OCI-LY3 (cell line): ENCODE data around the gene MIAT.

ENCODE experiments used
- H2AFZ ChIP-seq: fragments of 200-600, 300-600 bp; shearing (Covaris generic); 2 replicates; pipeline ENCODE4 v1.6.0; 2014; ENCODE audit warnings: antibody characterized with exemption, low read depth, low read length
- H3K27ac ChIP-seq: fragments of 200-600, 300-600 bp; sonication (generic); 2 replicates; pipeline ENCODE4 v1.5.1; 2014; ENCODE audit warnings: mild to moderate bottlenecking, low read length, moderate library complexity, mixed read lengths
- H3K27me3 ChIP-seq: fragments of 200-600, 300-600 bp; sonication (generic); 2 replicates; pipeline ENCODE4 v1.6.1; 2014; ENCODE audit warnings: low read depth, low read length, mixed read lengths
- H3K36me3 ChIP-seq: fragments of 200-600, 300-600 bp; sonication (generic); replicated peaks from 2 replicates; pipeline ENCODE3; 2014; ENCODE audit warnings: low read depth, low read length, mixed read lengths
- H3K4me1 ChIP-seq: fragments of 300-600, 200-600 bp; sonication (generic); 2 replicates; pipeline ENCODE4 v1.6.1; 2014; ENCODE audit warnings: low read length, mixed read lengths
- H3K4me2 ChIP-seq: fragments of 200-600, 300-600 bp; sonication (generic); 2 replicates; pipeline ENCODE4 v1.6.1; 2014; ENCODE audit warnings: low read length, mixed read lengths
- H3K4me3 ChIP-seq: fragments of 300-600, 200-600 bp; sonication (generic); 2 replicates; pipeline ENCODE4 v1.5.1; 2014; ENCODE audit warnings: antibody characterized with exemption, mild to moderate bottlenecking, low read length, moderate library complexity
- H3K79me2 ChIP-seq: fragments of 300-600, 200-600 bp; shearing (Covaris generic); 2 replicates; pipeline ENCODE4 v1.6.1; 2014; ENCODE audit warnings: mild to moderate bottlenecking, low read length, mixed read lengths
- H3K9ac ChIP-seq: fragments of 300-600, 200-600 bp; shearing (Covaris generic); 2 replicates; pipeline ENCODE4 v1.6.0; 2014; ENCODE audit warnings: mild to moderate bottlenecking, low read length, moderate library complexity
- H3K9me3 ChIP-seq: fragments of 200-600, 300-600 bp; shearing (Covaris generic); 2 replicates; pipeline ENCODE4 v1.6.1; 2014; ENCODE audit warnings: low read length, mixed read lengths; ENCODE audit not compliant: insufficient read depth
- H4K20me1 ChIP-seq: fragments of 200-600, 300-600 bp; sonication (generic); 2 replicates; pipeline ENCODE4 v1.6.1; 2016; ENCODE audit warnings: low read length, mixed read lengths; ENCODE audit not compliant: insufficient read depth
- EZH2phosphoT487 ChIP-seq: fragments of 200-600 bp; shearing (Covaris generic); IDR thresholded peaks from 2 replicates; pipeline ENCODE4 v1.6.1; 2018; ENCODE audit warnings: antibody characterized with exemption, mixed run types, low read depth
- TF ChIP-seq, protein P1 (sequence below): fragments of 200-600, 300-600 bp; sonication (generic); IDR thresholded peaks from 2 replicates; pipeline ENCODE4 v1.5.1; 2014; ENCODE audit warnings: antibody characterized with exemption, low read length, low read depth

The MIAT gene

DNA sequence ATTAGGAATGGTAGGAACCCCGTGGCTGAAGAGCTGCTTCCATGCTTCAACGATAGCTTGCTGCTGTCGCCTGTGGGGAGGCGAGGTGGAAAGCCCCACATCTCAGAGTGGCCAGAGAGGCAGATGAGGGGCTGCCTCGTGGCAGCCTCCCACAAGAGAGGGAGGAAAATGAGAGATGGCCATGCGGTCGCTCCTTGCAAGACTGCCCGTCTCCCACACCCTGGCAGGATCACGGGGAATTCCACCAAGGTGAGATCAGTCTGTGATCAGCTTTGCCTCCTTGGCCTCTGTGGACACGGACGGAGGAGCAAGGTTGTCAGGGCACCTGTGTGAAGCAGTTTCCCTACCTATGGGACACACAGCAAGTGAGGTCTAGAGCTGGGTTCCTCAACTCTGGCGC is 32.6 kb upstream of the MIAT start:
- no peaks in the 10 kb centered on the region for H3K9me3 ChIP-seq
- no peak overlapping the region for H3K9ac ChIP-seq
- H3K36me3 ChIP-seq: no peaks in the 10 kb centered on the region
- no peaks in the 10 kb centered on the region for H3K79me2 ChIP-seq
- no peaks in the 10 kb centered on the region for H3K4me1 ChIP-seq
- TF ChIP-seq, protein P1, sequence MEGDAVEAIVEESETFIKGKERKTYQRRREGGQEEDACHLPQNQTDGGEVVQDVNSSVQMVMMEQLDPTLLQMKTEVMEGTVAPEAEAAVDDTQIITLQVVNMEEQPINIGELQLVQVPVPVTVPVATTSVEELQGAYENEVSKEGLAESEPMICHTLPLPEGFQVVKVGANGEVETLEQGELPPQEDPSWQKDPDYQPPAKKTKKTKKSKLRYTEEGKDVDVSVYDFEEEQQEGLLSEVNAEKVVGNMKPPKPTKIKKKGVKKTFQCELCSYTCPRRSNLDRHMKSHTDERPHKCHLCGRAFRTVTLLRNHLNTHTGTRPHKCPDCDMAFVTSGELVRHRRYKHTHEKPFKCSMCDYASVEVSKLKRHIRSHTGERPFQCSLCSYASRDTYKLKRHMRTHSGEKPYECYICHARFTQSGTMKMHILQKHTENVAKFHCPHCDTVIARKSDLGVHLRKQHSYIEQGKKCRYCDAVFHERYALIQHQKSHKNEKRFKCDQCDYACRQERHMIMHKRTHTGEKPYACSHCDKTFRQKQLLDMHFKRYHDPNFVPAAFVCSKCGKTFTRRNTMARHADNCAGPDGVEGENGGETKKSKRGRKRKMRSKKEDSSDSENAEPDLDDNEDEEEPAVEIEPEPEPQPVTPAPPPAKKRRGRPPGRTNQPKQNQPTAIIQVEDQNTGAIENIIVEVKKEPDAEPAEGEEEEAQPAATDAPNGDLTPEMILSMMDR: no peak
- no peak for TF ChIP-seq EZH2phosphoT487
- H2AFZ ChIP-seq: no peak overlapping the region
- no peak overlapping the region for H3K4me2 ChIP-seq
- 0 out of 2 replicates have a peak, but pooled peaks cover 6% of the 10 kb centered on the region for H3K27me3 ChIP-seq
- no peaks in the 10 kb centered on the region for H4K20me1 ChIP-seq
- H3K4me3 ChIP-seq: no peak overlapping the region
- no peak overlapping the region for H3K27ac ChIP-seq

- Histone ChIP-seq H3K4me2 (no peak overlapping the region), H3K27ac (no peak overlapping the region), H3K9me3 (no peaks in the 10 kb centered on the region), H3K4me1 (no peaks in the 10 kb centered on the region), H3K4me3 (no peak overlapping the region), H3K36me3 (no peaks in the 10 kb centered on the region), H3K9ac (no peak overlapping the region), H3K79me2 (no peaks in the 10 kb centered on the region), H4K20me1 (no peaks in the 10 kb centered on the region), H3K27me3 (peaks cover 12% of the 10 kb centered on the region), H2AFZ (no peak overlapping the region)
- no peak for TF ChIP-seq EZH2phosphoT487
- TF ChIP-seq, protein P1: no peak
These were observed 27.2 kb upstream of the MIAT start for GRCh38 chr22:26629988-26630761.

- TF ChIP-seq EZH2phosphoT487: no peak
- TF ChIP-seq, protein P1: no peak
- H3K27ac ChIP-seq: no peak overlapping the region
- H3K4me3 ChIP-seq: no peak overlapping the region
- H3K36me3 ChIP-seq: no peaks in the 10 kb centered on the region
- H3K79me2 ChIP-seq: no peaks in the 10 kb centered on the region
- H3K4me1 ChIP-seq: no peaks in the 10 kb centered on the region
- peaks cover 12% of the 10 kb centered on the region for H3K27me3 ChIP-seq
- H4K20me1 ChIP-seq: no peaks in the 10 kb centered on the region
- no peak overlapping the region for H2AFZ ChIP-seq
- H3K9ac ChIP-seq: no peak overlapping the region
- H3K4me2 ChIP-seq: no peak overlapping the region
- no peaks in the 10 kb centered on the region for H3K9me3 ChIP-seq
These were observed 26.1 kb upstream of the MIAT start for GRCh38 chr22:26631282-26631681.

- H3K79me2 ChIP-seq: no peaks in the 10 kb centered on the region
- H2AFZ ChIP-seq: no peak overlapping the region
- H3K4me1 ChIP-seq: no peaks in the 10 kb centered on the region
- H4K20me1 ChIP-seq: no peaks in the 10 kb centered on the region
- H3K9ac ChIP-seq: no peak overlapping the region
- TF ChIP-seq, protein P1: no peak
- TF ChIP-seq EZH2phosphoT487: no peak
- no peaks in the 10 kb centered on the region for H3K36me3 ChIP-seq
- H3K9me3 ChIP-seq: no peaks in the 10 kb centered on the region
- H3K4me3 ChIP-seq: no peak overlapping the region
- H3K27me3 ChIP-seq: peaks cover 9% of the 10 kb centered on the region
- H3K4me2 ChIP-seq: no peak overlapping the region
- no peak overlapping the region for H3K27ac ChIP-seq
These were observed 24.8 kb upstream of the MIAT start for GRCh38 chr22:26632422-26633155.
